ENCODE data around the gene TTC28.

DNA sequence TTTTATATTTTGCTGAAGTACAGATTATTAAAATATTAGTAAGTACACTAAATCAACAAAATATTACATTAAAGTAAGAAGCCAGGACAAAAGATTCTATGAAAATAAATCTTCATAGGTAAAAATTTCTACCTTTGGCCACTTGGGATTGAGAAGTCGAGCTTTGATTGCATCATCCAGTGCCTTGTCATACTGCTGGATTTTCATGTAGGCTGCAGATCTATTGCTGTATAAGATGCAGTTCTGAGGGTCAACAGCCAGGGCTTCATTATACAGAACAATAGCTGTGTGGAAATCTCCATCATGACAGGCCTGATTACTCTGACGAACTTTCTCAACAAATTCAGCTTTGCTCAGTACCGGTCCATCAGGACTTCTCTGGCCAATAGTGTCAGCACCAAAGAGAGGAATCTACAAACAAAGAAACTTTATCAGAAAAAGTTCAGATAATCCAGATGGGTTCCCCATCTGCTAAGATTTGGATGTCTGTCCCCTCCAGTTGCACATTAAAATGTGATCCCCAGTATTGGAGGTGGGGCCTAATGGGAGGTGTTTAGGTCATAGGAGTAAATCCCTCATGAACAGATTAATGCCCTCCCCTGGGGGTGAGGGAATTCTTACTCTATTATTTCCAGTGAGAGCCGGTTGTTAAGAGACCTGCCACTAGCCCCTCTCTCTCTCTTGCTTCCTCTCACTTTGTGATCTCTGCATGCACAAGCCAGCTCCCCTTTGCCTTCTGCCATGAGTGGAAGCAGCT is 50.0 kb downstream of the TTC28 start:
- TF ChIP-seq EZH2 (IDR thresholded peaks at IDR 0.05; ENCODE audit: borderline replicate concordance, low read depth, low read length, severe bottlenecking) (no peak), POLR2A (IDR thresholded peaks at IDR 0.05; ENCODE audit: low read depth, low read length) (no peak), JUN (IDR thresholded peaks at IDR 0.05; ENCODE audit: borderline replicate concordance, insufficient read depth, insufficient read length, low read depth) (no peak), GATA2 (IDR thresholded peaks at IDR 0.05; ENCODE audit: insufficient read depth, insufficient read length, low read depth, low read length) (no peak), POLR2AphosphoS5 (IDR thresholded peaks at IDR 0.05; ENCODE audit: insufficient read depth, low read depth, low read length) (no peak), FOS (IDR thresholded peaks at IDR 0.05; ENCODE audit: borderline replicate concordance, insufficient read depth, low read length) (no peak)
- TF ChIP-seq, protein P1, sequence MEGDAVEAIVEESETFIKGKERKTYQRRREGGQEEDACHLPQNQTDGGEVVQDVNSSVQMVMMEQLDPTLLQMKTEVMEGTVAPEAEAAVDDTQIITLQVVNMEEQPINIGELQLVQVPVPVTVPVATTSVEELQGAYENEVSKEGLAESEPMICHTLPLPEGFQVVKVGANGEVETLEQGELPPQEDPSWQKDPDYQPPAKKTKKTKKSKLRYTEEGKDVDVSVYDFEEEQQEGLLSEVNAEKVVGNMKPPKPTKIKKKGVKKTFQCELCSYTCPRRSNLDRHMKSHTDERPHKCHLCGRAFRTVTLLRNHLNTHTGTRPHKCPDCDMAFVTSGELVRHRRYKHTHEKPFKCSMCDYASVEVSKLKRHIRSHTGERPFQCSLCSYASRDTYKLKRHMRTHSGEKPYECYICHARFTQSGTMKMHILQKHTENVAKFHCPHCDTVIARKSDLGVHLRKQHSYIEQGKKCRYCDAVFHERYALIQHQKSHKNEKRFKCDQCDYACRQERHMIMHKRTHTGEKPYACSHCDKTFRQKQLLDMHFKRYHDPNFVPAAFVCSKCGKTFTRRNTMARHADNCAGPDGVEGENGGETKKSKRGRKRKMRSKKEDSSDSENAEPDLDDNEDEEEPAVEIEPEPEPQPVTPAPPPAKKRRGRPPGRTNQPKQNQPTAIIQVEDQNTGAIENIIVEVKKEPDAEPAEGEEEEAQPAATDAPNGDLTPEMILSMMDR (IDR thresholded peaks at IDR 0.05; ENCODE audit: extremely low read depth in 1 of 2, insufficient read depth in 1 of 2, low read depth in 1 of 2, low read length in 2 of 2), result no peak
- TF ChIP-seq, protein P2, sequence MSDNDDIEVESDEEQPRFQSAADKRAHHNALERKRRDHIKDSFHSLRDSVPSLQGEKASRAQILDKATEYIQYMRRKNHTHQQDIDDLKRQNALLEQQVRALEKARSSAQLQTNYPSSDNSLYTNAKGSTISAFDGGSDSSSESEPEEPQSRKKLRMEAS (IDR thresholded peaks at IDR 0.05; ENCODE audit: insufficient read depth, insufficient read length), result no peak

Measured in endothelial cell of umbilical vein (primary cell).